HCT116 (cell line): ENCODE data around the gene SORCS2.

ENCODE experiments used
- CBX3 ChIP-seq: IDR thresholded peaks from 2 replicates; pipeline ENCODE4 v1.6.1; 2012; ENCODE audit warnings: low read depth
- EZH2 ChIP-seq: fragments of 200-600 bp; sonication (generic); IDR thresholded peaks from 2 replicates; pipeline ENCODE4 v1.6.1; 2017; ENCODE audit warnings: antibody characterized with exemption, mixed run types
- EZH2phosphoT487 ChIP-seq: fragments of 200-600 bp; IDR thresholded peaks from 2 replicates; pipeline ENCODE4 v1.6.1; 2018; ENCODE audit warnings: antibody characterized with exemption, borderline replicate concordance
- FOSL1 ChIP-seq: IDR thresholded peaks from 2 replicates; pipeline ENCODE4 v1.6.1; 2012; ENCODE audit warnings: low read depth
- POLR2A ChIP-seq: IDR thresholded peaks from 2 replicates; pipeline ENCODE4 v1.7.0; 2011; ENCODE audit warnings: borderline replicate concordance; ENCODE audit not compliant: insufficient read depth, insufficient read length; ENCODE audit errors: extremely low read depth
- POLR2AphosphoS5 ChIP-seq: IDR thresholded peaks from 2 replicates; pipeline ENCODE4 v1.6.1; 2011; ENCODE audit warnings: mild to moderate bottlenecking, low read depth, low read length, moderate library complexity
- RAD21 ChIP-seq: IDR thresholded peaks from 2 replicates; pipeline ENCODE4 v1.6.1; 2012; ENCODE audit warnings: low read depth, mild to moderate bottlenecking
- SIN3A ChIP-seq: IDR thresholded peaks from 2 replicates; pipeline ENCODE4 v1.6.1; 2012; ENCODE audit warnings: low read depth
- SP1 ChIP-seq: IDR thresholded peaks from 2 replicates; pipeline ENCODE4 v1.6.1; 2012; ENCODE audit warnings: low read depth
- YY1 ChIP-seq: IDR thresholded peaks from 2 replicates; pipeline ENCODE4 v1.6.1; 2011; ENCODE audit warnings: low read length, low read depth, moderate library complexity, mild to moderate bottlenecking; ENCODE audit not compliant: insufficient replicate concordance; ENCODE audit errors: extremely low read depth
- TF ChIP-seq, protein P1 (sequence below): IDR thresholded peaks from 2 replicates; pipeline ENCODE4 v1.6.1; 2012
- TF ChIP-seq, protein P2 (sequence below): IDR thresholded peaks from 2 replicates; pipeline ENCODE4 v1.6.1; 2012; ENCODE audit warnings: low read depth
- TF ChIP-seq, protein P3 (sequence below), 3 experiments: fragments of 200-600 bp in 1 of 3; sonication (generic) in 1 of 3; IDR thresholded peaks in 2 of 3; conservative IDR thresholded peaks in 1 of 3; 2 replicates each; pipeline ENCODE4 v1.5.1; 2012 to 2017; ENCODE audit warnings: low read depth in 2 of 3, low read length in 2 of 3, antibody characterized with exemption in 1 of 3, borderline replicate concordance in 1 of 3, control low read depth in 1 of 3, mild to moderate bottlenecking in 1 of 3, mixed read lengths in 1 of 3, mixed run types in 1 of 3, moderate library complexity in 1 of 3; ENCODE audit not compliant: insufficient read depth in 1 of 3
- TF ChIP-seq, protein P4 (sequence below): IDR thresholded peaks from 2 replicates; pipeline ENCODE4 v1.6.1; 2011; ENCODE audit warnings: mild to moderate bottlenecking, low read length, moderate library complexity; ENCODE audit not compliant: insufficient replicate concordance; ENCODE audit errors: extremely low read depth

DNA sequence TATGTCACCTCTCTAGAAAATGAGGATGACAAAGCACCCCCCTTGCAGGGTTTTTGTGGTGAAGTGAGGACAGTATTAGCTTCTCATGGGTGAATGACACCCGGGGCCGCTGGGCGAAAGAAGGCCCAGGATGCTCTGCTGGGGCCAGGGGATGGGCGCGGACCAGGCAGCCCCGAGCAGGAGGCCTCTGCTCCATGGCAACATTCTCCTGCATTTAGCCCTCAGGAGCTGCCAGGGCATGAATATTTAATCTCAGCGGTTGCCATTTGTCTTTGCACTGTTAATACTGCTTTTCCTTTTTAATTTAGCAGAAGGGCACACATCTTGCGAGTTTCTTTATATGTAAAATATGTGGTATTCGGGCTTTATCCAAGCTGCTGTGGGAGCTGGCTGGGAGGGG, 272.7 kb downstream of the SORCS2 start:
- TF ChIP-seq, protein P1, sequence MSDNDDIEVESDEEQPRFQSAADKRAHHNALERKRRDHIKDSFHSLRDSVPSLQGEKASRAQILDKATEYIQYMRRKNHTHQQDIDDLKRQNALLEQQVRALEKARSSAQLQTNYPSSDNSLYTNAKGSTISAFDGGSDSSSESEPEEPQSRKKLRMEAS = no peak
- no peak for TF ChIP-seq POLR2A
- TF ChIP-seq, protein P2, sequence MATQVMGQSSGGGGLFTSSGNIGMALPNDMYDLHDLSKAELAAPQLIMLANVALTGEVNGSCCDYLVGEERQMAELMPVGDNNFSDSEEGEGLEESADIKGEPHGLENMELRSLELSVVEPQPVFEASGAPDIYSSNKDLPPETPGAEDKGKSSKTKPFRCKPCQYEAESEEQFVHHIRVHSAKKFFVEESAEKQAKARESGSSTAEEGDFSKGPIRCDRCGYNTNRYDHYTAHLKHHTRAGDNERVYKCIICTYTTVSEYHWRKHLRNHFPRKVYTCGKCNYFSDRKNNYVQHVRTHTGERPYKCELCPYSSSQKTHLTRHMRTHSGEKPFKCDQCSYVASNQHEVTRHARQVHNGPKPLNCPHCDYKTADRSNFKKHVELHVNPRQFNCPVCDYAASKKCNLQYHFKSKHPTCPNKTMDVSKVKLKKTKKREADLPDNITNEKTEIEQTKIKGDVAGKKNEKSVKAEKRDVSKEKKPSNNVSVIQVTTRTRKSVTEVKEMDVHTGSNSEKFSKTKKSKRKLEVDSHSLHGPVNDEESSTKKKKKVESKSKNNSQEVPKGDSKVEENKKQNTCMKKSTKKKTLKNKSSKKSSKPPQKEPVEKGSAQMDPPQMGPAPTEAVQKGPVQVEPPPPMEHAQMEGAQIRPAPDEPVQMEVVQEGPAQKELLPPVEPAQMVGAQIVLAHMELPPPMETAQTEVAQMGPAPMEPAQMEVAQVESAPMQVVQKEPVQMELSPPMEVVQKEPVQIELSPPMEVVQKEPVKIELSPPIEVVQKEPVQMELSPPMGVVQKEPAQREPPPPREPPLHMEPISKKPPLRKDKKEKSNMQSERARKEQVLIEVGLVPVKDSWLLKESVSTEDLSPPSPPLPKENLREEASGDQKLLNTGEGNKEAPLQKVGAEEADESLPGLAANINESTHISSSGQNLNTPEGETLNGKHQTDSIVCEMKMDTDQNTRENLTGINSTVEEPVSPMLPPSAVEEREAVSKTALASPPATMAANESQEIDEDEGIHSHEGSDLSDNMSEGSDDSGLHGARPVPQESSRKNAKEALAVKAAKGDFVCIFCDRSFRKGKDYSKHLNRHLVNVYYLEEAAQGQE = no peak
- no peak for TF ChIP-seq SIN3A
- TF ChIP-seq EZH2phosphoT487 = no peak
- TF ChIP-seq EZH2 = no peak
- TF ChIP-seq, protein P3, sequence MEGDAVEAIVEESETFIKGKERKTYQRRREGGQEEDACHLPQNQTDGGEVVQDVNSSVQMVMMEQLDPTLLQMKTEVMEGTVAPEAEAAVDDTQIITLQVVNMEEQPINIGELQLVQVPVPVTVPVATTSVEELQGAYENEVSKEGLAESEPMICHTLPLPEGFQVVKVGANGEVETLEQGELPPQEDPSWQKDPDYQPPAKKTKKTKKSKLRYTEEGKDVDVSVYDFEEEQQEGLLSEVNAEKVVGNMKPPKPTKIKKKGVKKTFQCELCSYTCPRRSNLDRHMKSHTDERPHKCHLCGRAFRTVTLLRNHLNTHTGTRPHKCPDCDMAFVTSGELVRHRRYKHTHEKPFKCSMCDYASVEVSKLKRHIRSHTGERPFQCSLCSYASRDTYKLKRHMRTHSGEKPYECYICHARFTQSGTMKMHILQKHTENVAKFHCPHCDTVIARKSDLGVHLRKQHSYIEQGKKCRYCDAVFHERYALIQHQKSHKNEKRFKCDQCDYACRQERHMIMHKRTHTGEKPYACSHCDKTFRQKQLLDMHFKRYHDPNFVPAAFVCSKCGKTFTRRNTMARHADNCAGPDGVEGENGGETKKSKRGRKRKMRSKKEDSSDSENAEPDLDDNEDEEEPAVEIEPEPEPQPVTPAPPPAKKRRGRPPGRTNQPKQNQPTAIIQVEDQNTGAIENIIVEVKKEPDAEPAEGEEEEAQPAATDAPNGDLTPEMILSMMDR (IDR thresholded peaks at IDR 0.05 in 2 of 3, conservative IDR thresholded peaks at IDR 0.05 in 1 of 3; ENCODE audit: borderline replicate concordance in 1 of 3, insufficient read depth in 1 of 3, low read depth in 2 of 3, low read length in 2 of 3) = no peak
- TF ChIP-seq POLR2AphosphoS5 = no peak
- TF ChIP-seq SP1 = no peak
- TF ChIP-seq FOSL1 = no peak
- no peak for TF ChIP-seq RAD21
- TF ChIP-seq CBX3 = no peak
- TF ChIP-seq, protein P4, sequence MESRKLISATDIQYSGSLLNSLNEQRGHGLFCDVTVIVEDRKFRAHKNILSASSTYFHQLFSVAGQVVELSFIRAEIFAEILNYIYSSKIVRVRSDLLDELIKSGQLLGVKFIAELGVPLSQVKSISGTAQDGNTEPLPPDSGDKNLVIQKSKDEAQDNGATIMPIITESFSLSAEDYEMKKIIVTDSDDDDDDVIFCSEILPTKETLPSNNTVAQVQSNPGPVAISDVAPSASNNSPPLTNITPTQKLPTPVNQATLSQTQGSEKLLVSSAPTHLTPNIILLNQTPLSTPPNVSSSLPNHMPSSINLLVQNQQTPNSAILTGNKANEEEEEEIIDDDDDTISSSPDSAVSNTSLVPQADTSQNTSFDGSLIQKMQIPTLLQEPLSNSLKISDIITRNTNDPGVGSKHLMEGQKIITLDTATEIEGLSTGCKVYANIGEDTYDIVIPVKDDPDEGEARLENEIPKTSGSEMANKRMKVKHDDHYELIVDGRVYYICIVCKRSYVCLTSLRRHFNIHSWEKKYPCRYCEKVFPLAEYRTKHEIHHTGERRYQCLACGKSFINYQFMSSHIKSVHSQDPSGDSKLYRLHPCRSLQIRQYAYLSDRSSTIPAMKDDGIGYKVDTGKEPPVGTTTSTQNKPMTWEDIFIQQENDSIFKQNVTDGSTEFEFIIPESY = no peak
- no peak for TF ChIP-seq YY1
